Gastroesophageal sphincter (tissue), 3 donors: ENCODE measurements around the gene CASTOR1.

ENCODE experiments used
- EP300 ChIP-seq: sonication (generic); formaldehyde crosslinking; IDR thresholded peaks from one replicate; pipeline ENCODE4 v1.6.1; 2017; ENCODE audit warnings: antibody characterized with exemption, mild to moderate bottlenecking
- POLR2A ChIP-seq, 2 donors: fragments of 450-650 bp; IDR thresholded peaks; one replicate each; pipeline ENCODE4 v1.6.1; 2017; ENCODE audit warnings: antibody characterized with exemption in 2 of 2, mild to moderate bottlenecking in 2 of 2, moderate library complexity in 1 of 2
- POLR2AphosphoS5 ChIP-seq: sonication (generic); formaldehyde crosslinking; IDR thresholded peaks from one replicate; pipeline ENCODE4 v1.6.1; 2017; ENCODE audit warnings: antibody characterized with exemption
- TF ChIP-seq, protein P1 (sequence below), 4 experiments: fragments of 200-600 bp in 2 of 4; fragments of 450-650 bp in 2 of 4; sonication (generic) in 1 of 4; IDR thresholded peaks; one replicate each; pipeline ENCODE4 v1.5.1; 2017 to 2019; ENCODE audit warnings: antibody characterized with exemption in 4 of 4, mild to moderate bottlenecking in 2 of 4, moderate library complexity in 2 of 4

DNA sequence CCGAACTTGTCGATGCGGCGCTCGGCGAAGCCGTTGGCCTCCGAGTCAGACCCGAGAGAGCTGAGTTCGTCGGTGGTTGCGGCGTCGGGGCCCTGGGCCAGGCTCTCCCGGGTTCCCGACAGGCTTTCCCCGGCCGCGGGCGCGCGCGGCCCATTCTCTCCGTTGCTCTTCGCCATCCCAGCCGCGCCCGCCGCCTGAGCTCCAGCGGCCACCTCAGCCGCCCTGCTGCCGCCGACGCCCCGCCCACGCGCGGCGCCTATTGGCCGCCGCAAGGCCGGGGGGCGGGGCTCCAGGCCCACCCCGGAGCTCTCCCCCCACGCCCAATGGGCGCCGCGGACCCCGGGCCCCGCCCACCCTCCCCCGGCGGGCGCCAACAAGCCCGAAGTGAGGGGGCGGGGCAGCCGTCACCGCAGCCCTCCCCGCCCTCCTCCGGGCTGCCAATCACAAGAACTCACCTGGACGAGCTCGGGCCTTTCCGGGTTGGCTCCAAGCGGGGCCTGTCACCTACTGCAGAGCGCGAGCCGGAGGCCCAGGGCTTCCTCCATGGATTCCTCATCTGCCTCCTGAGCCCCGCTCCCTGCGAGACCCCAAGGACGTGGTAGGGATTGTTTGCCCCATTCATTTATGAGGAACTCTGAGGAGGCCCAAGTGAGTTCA, 37.5 kb upstream of the CASTOR1 start, which contains the start of gene TBC1D10A:
- TF ChIP-seq, protein P1, sequence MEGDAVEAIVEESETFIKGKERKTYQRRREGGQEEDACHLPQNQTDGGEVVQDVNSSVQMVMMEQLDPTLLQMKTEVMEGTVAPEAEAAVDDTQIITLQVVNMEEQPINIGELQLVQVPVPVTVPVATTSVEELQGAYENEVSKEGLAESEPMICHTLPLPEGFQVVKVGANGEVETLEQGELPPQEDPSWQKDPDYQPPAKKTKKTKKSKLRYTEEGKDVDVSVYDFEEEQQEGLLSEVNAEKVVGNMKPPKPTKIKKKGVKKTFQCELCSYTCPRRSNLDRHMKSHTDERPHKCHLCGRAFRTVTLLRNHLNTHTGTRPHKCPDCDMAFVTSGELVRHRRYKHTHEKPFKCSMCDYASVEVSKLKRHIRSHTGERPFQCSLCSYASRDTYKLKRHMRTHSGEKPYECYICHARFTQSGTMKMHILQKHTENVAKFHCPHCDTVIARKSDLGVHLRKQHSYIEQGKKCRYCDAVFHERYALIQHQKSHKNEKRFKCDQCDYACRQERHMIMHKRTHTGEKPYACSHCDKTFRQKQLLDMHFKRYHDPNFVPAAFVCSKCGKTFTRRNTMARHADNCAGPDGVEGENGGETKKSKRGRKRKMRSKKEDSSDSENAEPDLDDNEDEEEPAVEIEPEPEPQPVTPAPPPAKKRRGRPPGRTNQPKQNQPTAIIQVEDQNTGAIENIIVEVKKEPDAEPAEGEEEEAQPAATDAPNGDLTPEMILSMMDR (IDR thresholded peaks at IDR 0.05) = peak in 1 of 4 experiments; percentile 16
- TF ChIP-seq POLR2A (IDR thresholded peaks at IDR 0.05) (peak; percentile 91 to 93), POLR2AphosphoS5 (peak; percentile 79), EP300 (no peak)
